Measurements from ENCODE around the gene DLK1. TPM values are rescaled to one million over a fixed set of nuclear protein-coding genes. Genes with fewer than 3 reads are reported as not detected.
A peak's percentile ranks its signal among the peaks of the same experiment; 100 is the strongest.

The DLK1 gene
- total and polyA plus RNA-seq, 3 experiments from 2014 or later = not detected

- peaks cover 8 to 28% of the 10 kb centered on the region in 2 donors for H3K27me3 Mint-ChIP-seq
- Histone ChIP-seq H3K27ac (ENCODE audit: low read depth, low read length) (no peak overlapping the region), H3K36me3 (ENCODE audit: insufficient read depth, low read length) (no peaks in the 10 kb centered on the region), H3K9me3 (ENCODE audit: low read length) (no peaks in the 10 kb centered on the region), H3K4me1 (ENCODE audit: insufficient read depth, low read length) (no peaks in the 10 kb centered on the region), H3K27me3 (ENCODE audit: insufficient read depth, low read length, poor library complexity, severe bottlenecking) (no peaks in the 10 kb centered on the region), H3K4me3 (ENCODE audit: low read length) (no peak overlapping the region)
- no peaks in the 10 kb centered on the region for H3K36me3 Mint-ChIP-seq
- ChIA-PET CTCF (no interaction called here), POLR2A (no interaction called here)
- no peaks in the 10 kb centered on the region for H3K4me1 Mint-ChIP-seq
- DNase-seq = no peak
- H3K9me3 Mint-ChIP-seq = peaks cover 0 to 1% (median 0%) of the 10 kb centered on the region in 5 donors
- H3K4me3 Mint-ChIP-seq = no peak overlapping the region
- no peak overlapping the region for H3K27ac Mint-ChIP-seq
Measured at GRCh38 chr14:100688598-100689461, 37.9 kb upstream of the DLK1 start.

GRCh38 chr14:100690672-100691071, 36.0 kb upstream of the DLK1 start:
- Mint-ChIP-seq H3K36me3 (no peaks in the 10 kb centered on the region), H3K4me1 (no peaks in the 10 kb centered on the region), H3K27ac (no peak overlapping the region), H3K27me3 (peaks cover 8 to 31% of the 10 kb centered on the region in 2 donors), H3K9me3 (peaks cover 0 to 1% (median 0%) of the 10 kb centered on the region in 5 donors), H3K4me3 (no peak overlapping the region)
- no peak overlapping the region for H3K27ac ChIP-seq (ENCODE audit: low read depth, low read length)
- H3K9me3 ChIP-seq (ENCODE audit: low read length) = no peaks in the 10 kb centered on the region
- CTCF ChIA-PET = no interaction called here
- no peaks in the 10 kb centered on the region for H3K27me3 ChIP-seq (ENCODE audit: insufficient read depth, low read length, poor library complexity, severe bottlenecking)
- POLR2A ChIA-PET = no interaction called here
- no peaks in the 10 kb centered on the region for H3K36me3 ChIP-seq (ENCODE audit: insufficient read depth, low read length)
- H3K4me3 ChIP-seq (ENCODE audit: low read length) = no peak overlapping the region
- DNase-seq = no peak
- no peaks in the 10 kb centered on the region for H3K4me1 ChIP-seq (ENCODE audit: insufficient read depth, low read length)

GRCh38 chr14:100691395-100692056, 35.2 kb upstream of the DLK1 start:
- H3K36me3 ChIP-seq (ENCODE audit: insufficient read depth, low read length) = no peaks in the 10 kb centered on the region
- H3K4me3 Mint-ChIP-seq = no peak overlapping the region
- H3K27me3 Mint-ChIP-seq = peaks cover 8 to 38% of the 10 kb centered on the region in 2 donors
- no peak overlapping the region for H3K27ac ChIP-seq (ENCODE audit: low read depth, low read length)
- peaks cover 0 to 1% (median 0%) of the 10 kb centered on the region in 5 donors for H3K9me3 Mint-ChIP-seq
- POLR2A ChIA-PET = no interaction called here
- no peak for DNase-seq
- no peaks in the 10 kb centered on the region for H3K4me1 ChIP-seq (ENCODE audit: insufficient read depth, low read length)
- H3K27ac Mint-ChIP-seq = no peak overlapping the region
- no peaks in the 10 kb centered on the region for H3K27me3 ChIP-seq (ENCODE audit: insufficient read depth, low read length, poor library complexity, severe bottlenecking)
- H3K4me3 ChIP-seq (ENCODE audit: low read length) = no peak overlapping the region
- no peaks in the 10 kb centered on the region for H3K9me3 ChIP-seq (ENCODE audit: low read length)
- no peaks in the 10 kb centered on the region for H3K36me3 Mint-ChIP-seq
- CTCF ChIA-PET = no interaction called here
- no peaks in the 10 kb centered on the region for H3K4me1 Mint-ChIP-seq

- Mint-ChIP-seq H3K4me1 (no peaks in the 10 kb centered on the region), H3K9me3 (peaks cover 0 to 1% (median 0%) of the 10 kb centered on the region in 5 donors), H3K4me3 (no peak overlapping the region), H3K36me3 (no peaks in the 10 kb centered on the region), H3K27ac (no peak overlapping the region), H3K27me3 (peaks cover 8 to 41% of the 10 kb centered on the region in 2 donors)
- H3K36me3 ChIP-seq (ENCODE audit: insufficient read depth, low read length) = no peaks in the 10 kb centered on the region
- DNase-seq = no peak
- H3K4me3 ChIP-seq (ENCODE audit: low read length) = no peak overlapping the region
- H3K9me3 ChIP-seq (ENCODE audit: low read length) = no peaks in the 10 kb centered on the region
- no peaks in the 10 kb centered on the region for H3K4me1 ChIP-seq (ENCODE audit: insufficient read depth, low read length)
- H3K27ac ChIP-seq (ENCODE audit: low read depth, low read length) = no peak overlapping the region
- CTCF ChIA-PET = no interaction called here
- H3K27me3 ChIP-seq (ENCODE audit: insufficient read depth, low read length, poor library complexity, severe bottlenecking) = no peaks in the 10 kb centered on the region
- POLR2A ChIA-PET = no interaction called here
Measured at GRCh38 chr14:100692256-100692655, 34.4 kb upstream of the DLK1 start.

GRCh38 chr14:100692859-100693558, 33.7 kb upstream of the DLK1 start:
- CTCF ChIA-PET = no interaction called here
- Histone ChIP-seq H3K4me1 (ENCODE audit: insufficient read depth, low read length) (no peaks in the 10 kb centered on the region), H3K4me3 (ENCODE audit: low read length) (no peak overlapping the region), H3K27me3 (ENCODE audit: insufficient read depth, low read length, poor library complexity, severe bottlenecking) (no peaks in the 10 kb centered on the region), H3K36me3 (ENCODE audit: insufficient read depth, low read length) (no peaks in the 10 kb centered on the region), H3K9me3 (ENCODE audit: low read length) (no peaks in the 10 kb centered on the region), H3K27ac (ENCODE audit: low read depth, low read length) (peak overlapping the region; percentile 24)
- POLR2A ChIA-PET = no interaction called here
- H3K27me3 Mint-ChIP-seq = peaks cover 8 to 41% of the 10 kb centered on the region in 2 donors
- no peak overlapping the region for H3K4me3 Mint-ChIP-seq
- no peak for DNase-seq
- H3K4me1 Mint-ChIP-seq = no peaks in the 10 kb centered on the region
- no peaks in the 10 kb centered on the region for H3K36me3 Mint-ChIP-seq
- H3K27ac Mint-ChIP-seq = peak overlapping the region in 1 of 8 donors; percentile 91
- no peaks in the 10 kb centered on the region for H3K9me3 Mint-ChIP-seq

- no peaks in the 10 kb centered on the region for H3K4me1 Mint-ChIP-seq
- no peaks in the 10 kb centered on the region for H3K36me3 Mint-ChIP-seq
- Histone ChIP-seq H3K27ac (ENCODE audit: low read depth, low read length) (no peak overlapping the region), H3K36me3 (ENCODE audit: insufficient read depth, low read length) (no peaks in the 10 kb centered on the region), H3K4me3 (ENCODE audit: low read length) (no peak overlapping the region), H3K27me3 (ENCODE audit: insufficient read depth, low read length, poor library complexity, severe bottlenecking) (no peaks in the 10 kb centered on the region), H3K4me1 (ENCODE audit: insufficient read depth, low read length) (no peaks in the 10 kb centered on the region), H3K9me3 (ENCODE audit: low read length) (no peaks in the 10 kb centered on the region)
- ChIA-PET CTCF (no interaction called here), POLR2A (no interaction called here)
- H3K27ac Mint-ChIP-seq = no peak overlapping the region
- H3K9me3 Mint-ChIP-seq = no peaks in the 10 kb centered on the region
- H3K4me3 Mint-ChIP-seq = no peak overlapping the region
- H3K27me3 Mint-ChIP-seq = peaks cover 11 to 51% of the 10 kb centered on the region in 2 donors
- DNase-seq = no peak
Measured at GRCh38 chr14:100693877-100694578, 32.7 kb upstream of the DLK1 start.

- H3K27me3 Mint-ChIP-seq = peaks cover 11 to 54% of the 10 kb centered on the region in 2 donors
- no peaks in the 10 kb centered on the region for H3K36me3 Mint-ChIP-seq
- Histone ChIP-seq H3K4me1 (ENCODE audit: insufficient read depth, low read length) (no peaks in the 10 kb centered on the region), H3K36me3 (ENCODE audit: insufficient read depth, low read length) (no peaks in the 10 kb centered on the region), H3K27me3 (ENCODE audit: insufficient read depth, low read length, poor library complexity, severe bottlenecking) (no peaks in the 10 kb centered on the region), H3K9me3 (ENCODE audit: low read length) (no peaks in the 10 kb centered on the region), H3K4me3 (ENCODE audit: low read length) (no peak overlapping the region), H3K27ac (ENCODE audit: low read depth, low read length) (no peak overlapping the region)
- no peaks in the 10 kb centered on the region for H3K4me1 Mint-ChIP-seq
- no peak overlapping the region for H3K27ac Mint-ChIP-seq
- H3K4me3 Mint-ChIP-seq = no peak overlapping the region
- no peaks in the 10 kb centered on the region for H3K9me3 Mint-ChIP-seq
- no peak for DNase-seq
- CTCF ChIA-PET = no interaction called here
- POLR2A ChIA-PET = no interaction called here
Measured at GRCh38 chr14:100694579-100695422, 31.9 kb upstream of the DLK1 start.
